Endothelial cell of umbilical vein (primary cell): ENCODE data around the gene WDR41. TPM values are rescaled to one million over a fixed set of nuclear protein-coding genes. Genes with fewer than 3 reads are reported as not detected.

Experiments used
- BruUV-seq: library from RNA; stranded (reverse); fragments of 400-500 nt; replicated peaks from 2 replicates; lab custom pipeline; 2021; lab: Mats Ljungman, UMichigan
- CTCF ChIA-PET: fragments of 300-600, 350-600 bp; sonication (Branson Sonifier 250); formaldehyde crosslinking; loops from one replicate; lab custom pipeline; 2021; ENCODE audit warnings: antibody characterized with exemption, inconsistent platforms; lab: Charles Lee
- POLR2A ChIA-PET: fragments of 300-600, 350-600 bp; sonication (Branson Sonifier 250); formaldehyde crosslinking; loops from one replicate; lab custom pipeline; 2021; ENCODE audit warnings: antibody characterized with exemption, inconsistent platforms; lab: Charles Lee
- DNase-seq: peaks from one replicate; pipeline ENCODE4 v3.0.0-alpha.2; 2011; ENCODE audit warnings: low read depth, low spot score
- FAIRE-seq: peaks from 2 replicates; lab custom pipeline; 2011; peaks lifted over from hg19 to GRCh38; lab: Jason Lieb, UNC
- H2AFZ ChIP-seq: 2 replicates; pipeline ENCODE4 v1.6.0; 2012; ENCODE audit warnings: low read depth, low read length, control low read depth, inconsistent platforms
- H3K27ac ChIP-seq: 2 replicates; pipeline ENCODE4 v1.5.1; 2011; ENCODE audit warnings: low read depth, mild to moderate bottlenecking, control low read depth, low read length, moderate library complexity; ENCODE audit not compliant: insufficient read depth
- H3K27me3 ChIP-seq, 2 experiments: 2 replicates each; pipeline versions ENCODE4 v1.6.0 to v1.6.1; 2011; ENCODE audit warnings: low read length in 2 of 2, mixed read lengths in 1 of 2; ENCODE audit not compliant: control insufficient read depth in 2 of 2, insufficient read depth in 2 of 2
- H3K36me3 ChIP-seq, 2 experiments: 2 replicates in 1 of 2; 3 replicates in 1 of 2; pipeline ENCODE4 v1.5.1; 2011; ENCODE audit warnings: low read length in 2 of 2, mild to moderate bottlenecking in 1 of 2, moderate library complexity in 1 of 2; ENCODE audit not compliant: control insufficient read depth in 2 of 2, insufficient read depth in 2 of 2; ENCODE audit errors: extremely low read depth in 1 of 2
- H3K4me1 ChIP-seq: 3 replicates; pipeline ENCODE4 v1.5.1; 2011; ENCODE audit warnings: mild to moderate bottlenecking, low read length; ENCODE audit not compliant: control insufficient read depth, insufficient read depth; ENCODE audit errors: extremely low read depth
- H3K4me2 ChIP-seq: 2 replicates; pipeline ENCODE4 v1.6.1; 2011; ENCODE audit warnings: low read length, control low read depth, mixed read lengths; ENCODE audit not compliant: insufficient read depth
- H3K4me3 ChIP-seq, 3 experiments: fragments of 200-600 bp in 1 of 3; sonication (generic), shearing (Covaris generic) in 1 of 3; replicated peaks in 1 of 3; 2 replicates each; pipeline ENCODE4 v1.5.1; 2011 to 2016; ENCODE audit warnings: control low read depth in 3 of 3, low read length in 3 of 3, mild to moderate bottlenecking in 2 of 3, inconsistent platforms in 1 of 3, low read depth in 1 of 3, moderate library complexity in 1 of 3; ENCODE audit not compliant: insufficient read depth in 1 of 3
- H3K79me2 ChIP-seq: 2 replicates; pipeline ENCODE4 v1.6.0; 2012; ENCODE audit warnings: low read length, inconsistent platforms; ENCODE audit not compliant: control insufficient read depth, insufficient read depth
- H3K9ac ChIP-seq: replicated peaks from 2 replicates; pipeline ENCODE3; 2011; ENCODE audit warnings: low read length, control low read depth; ENCODE audit not compliant: insufficient read depth; ENCODE audit errors: extremely low read depth
- H3K9me1 ChIP-seq: replicated peaks from 3 replicates; pipeline ENCODE4 v1.6.0; 2011; ENCODE audit warnings: mild to moderate bottlenecking, low read length; ENCODE audit not compliant: control insufficient read depth, insufficient read depth; ENCODE audit errors: extremely low read depth
- H3K9me3 ChIP-seq: replicated peaks from 2 replicates; pipeline ENCODE4 v1.5.1; 2012; ENCODE audit warnings: low read length, inconsistent platforms; ENCODE audit not compliant: control insufficient read depth, insufficient read depth
- H4K20me1 ChIP-seq: replicated peaks from 2 replicates; pipeline ENCODE3; 2011; ENCODE audit warnings: mild to moderate bottlenecking, low read length; ENCODE audit not compliant: control insufficient read depth, insufficient read depth; ENCODE audit errors: extremely low read depth
- EZH2 ChIP-seq: IDR thresholded peaks from 2 replicates; pipeline ENCODE4 v1.6.1; 2012; ENCODE audit warnings: borderline replicate concordance, low read depth, mild to moderate bottlenecking, moderate library complexity, low read length, inconsistent platforms; ENCODE audit not compliant: severe bottlenecking
- FOS ChIP-seq: IDR thresholded peaks from 2 replicates; pipeline ENCODE4 v1.6.1; 2011; ENCODE audit warnings: mild to moderate bottlenecking, low read length, moderate library complexity, borderline replicate concordance; ENCODE audit not compliant: insufficient read depth
- GATA2 ChIP-seq: IDR thresholded peaks from 2 replicates; pipeline ENCODE4 v1.7.0; 2011; ENCODE audit warnings: low read depth, mild to moderate bottlenecking, moderate library complexity, mixed read lengths, low read length; ENCODE audit not compliant: insufficient read length, insufficient read depth
- JUN ChIP-seq: IDR thresholded peaks from 2 replicates; pipeline ENCODE4 v1.6.1; 2011; ENCODE audit warnings: borderline replicate concordance, low read depth; ENCODE audit not compliant: insufficient read length, insufficient read depth
- MYC ChIP-seq: IDR thresholded peaks from one replicate; pipeline ENCODE4 v1.6.1; 2011; ENCODE audit warnings: mild to moderate bottlenecking, low read depth, low read length
- POLR2A ChIP-seq: IDR thresholded peaks from 2 replicates; pipeline ENCODE4 v1.6.1; 2012; ENCODE audit warnings: low read depth, mild to moderate bottlenecking, control low read depth, low read length
- POLR2AphosphoS5 ChIP-seq: IDR thresholded peaks from 2 replicates; pipeline ENCODE4 v1.6.1; 2012; ENCODE audit warnings: low read depth, mild to moderate bottlenecking, control low read depth, low read length, moderate library complexity; ENCODE audit not compliant: insufficient read depth
- dilution Hi-C: fragments of 300-500 bp; cut with MboI; formaldehyde crosslinking; loops from one replicate; pipeline ENCODE4 v1.15.0; 2019; ENCODE audit warnings: low sequenced_read_pairs; ENCODE audit not compliant: extremely low pct_ligation_motif_present
- intact Hi-C: fragments of 100-400 bp; cut with micrococcal nuclease; formaldehyde crosslinking; loops from one replicate; pipeline ENCODE4 v1.10.0; 2022
- polyA plus RNA-seq, 4 experiments: library from polyadenylated mRNA; depleted of rRNA in 3 of 4; stranded (reverse) in 3 of 4; unstranded in 1 of 4; fragments of >200 nt; gene quantifications; 2 replicates each; pipeline versions ENCODE4 v1.2.1 to v1.2.3, GENCODE V29; 2011 to 2012; ENCODE audit warnings: missing spikeins in 1 of 4
- total RNA-seq: library from RNA; stranded (reverse); gene quantifications from 2 replicates; pipeline ENCODE4 v1.2.3, GENCODE V29; 2021
- TF ChIP-seq, protein P1 (sequence below), 2 donors: IDR thresholded peaks; 1 replicate in 1 of 2; 2 replicates in 1 of 2; pipeline ENCODE4 v1.5.1; 2011; ENCODE audit warnings: low read length in 2 of 2, mild to moderate bottlenecking in 2 of 2, moderate library complexity in 2 of 2, control low read depth in 1 of 2, inconsistent platforms in 1 of 2, low read depth in 1 of 2; ENCODE audit not compliant: insufficient read depth in 1 of 2; ENCODE audit errors: extremely low read depth in 1 of 2
- TF ChIP-seq, protein P2 (sequence below): IDR thresholded peaks from 2 replicates; pipeline ENCODE4 v1.6.1; 2011; ENCODE audit not compliant: insufficient read depth, insufficient read length

WDR41 gene
- total and polyA plus RNA-seq, 2 donors (not counting 3 experiments of a cell fraction or from before 2014, with no cell fraction given): 10.2 to 33.6 TPM

DNA sequence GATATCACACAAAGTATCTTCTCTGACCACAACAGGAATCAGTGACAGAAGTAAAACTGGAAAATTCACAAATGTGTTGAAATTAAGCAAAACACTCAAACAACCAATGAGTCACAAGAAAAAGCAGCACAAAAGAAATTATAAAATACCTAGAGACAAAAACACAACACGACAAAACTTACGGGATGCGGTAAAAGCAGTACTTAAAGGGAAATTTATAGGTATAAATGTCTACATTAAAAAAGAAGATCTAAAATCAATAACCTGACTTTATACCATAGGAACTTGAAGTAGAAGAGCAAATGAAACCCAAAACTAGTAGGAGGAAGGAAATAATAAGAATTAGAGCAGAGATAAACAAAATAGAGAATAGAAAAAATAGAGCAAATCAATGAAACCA is 2.8 kb upstream of the WDR41 start:
- H3K27me3 ChIP-seq: peaks cover 18 to 32% of the 10 kb centered on the region in 2 experiments
- dilution Hi-C loops (no loop called here), intact Hi-C loops (loop anchor here (5.0 kb wide), 3 partner anchors 282 to 778 kb away; partner anchors contain the start of genes F2R and TBCA)
- FAIRE-seq (no peak), DNase-seq (no peak)
- ChIA-PET POLR2A (no interaction called here), CTCF (no interaction called here)
- H3K36me3 ChIP-seq: no peaks in the 10 kb centered on the region
- H3K27ac ChIP-seq: no peak overlapping the region
- no peaks in the 10 kb centered on the region for H3K9me1 ChIP-seq
- no peak overlapping the region for H3K4me2 ChIP-seq
- no peaks in the 10 kb centered on the region for H3K9me3 ChIP-seq
- no peak overlapping the region for H2AFZ ChIP-seq
- no peak overlapping the region for H3K4me3 ChIP-seq
- no peak overlapping the region for H3K9ac ChIP-seq
- H3K4me1 ChIP-seq: peaks cover 9% of the 10 kb centered on the region
- peaks cover 10% of the 10 kb centered on the region for H3K79me2 ChIP-seq
- no TSS peak for BruUV-seq
- TF ChIP-seq MYC (no peak), FOS (no peak), JUN (no peak), POLR2A (no peak), GATA2 (no peak), POLR2AphosphoS5 (no peak), EZH2 (no peak)
- TF ChIP-seq, protein P1, sequence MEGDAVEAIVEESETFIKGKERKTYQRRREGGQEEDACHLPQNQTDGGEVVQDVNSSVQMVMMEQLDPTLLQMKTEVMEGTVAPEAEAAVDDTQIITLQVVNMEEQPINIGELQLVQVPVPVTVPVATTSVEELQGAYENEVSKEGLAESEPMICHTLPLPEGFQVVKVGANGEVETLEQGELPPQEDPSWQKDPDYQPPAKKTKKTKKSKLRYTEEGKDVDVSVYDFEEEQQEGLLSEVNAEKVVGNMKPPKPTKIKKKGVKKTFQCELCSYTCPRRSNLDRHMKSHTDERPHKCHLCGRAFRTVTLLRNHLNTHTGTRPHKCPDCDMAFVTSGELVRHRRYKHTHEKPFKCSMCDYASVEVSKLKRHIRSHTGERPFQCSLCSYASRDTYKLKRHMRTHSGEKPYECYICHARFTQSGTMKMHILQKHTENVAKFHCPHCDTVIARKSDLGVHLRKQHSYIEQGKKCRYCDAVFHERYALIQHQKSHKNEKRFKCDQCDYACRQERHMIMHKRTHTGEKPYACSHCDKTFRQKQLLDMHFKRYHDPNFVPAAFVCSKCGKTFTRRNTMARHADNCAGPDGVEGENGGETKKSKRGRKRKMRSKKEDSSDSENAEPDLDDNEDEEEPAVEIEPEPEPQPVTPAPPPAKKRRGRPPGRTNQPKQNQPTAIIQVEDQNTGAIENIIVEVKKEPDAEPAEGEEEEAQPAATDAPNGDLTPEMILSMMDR (IDR thresholded peaks at IDR 0.05; ENCODE audit: extremely low read depth in 1 of 2, insufficient read depth in 1 of 2, low read depth in 1 of 2, low read length in 2 of 2): no peak
- TF ChIP-seq, protein P2, sequence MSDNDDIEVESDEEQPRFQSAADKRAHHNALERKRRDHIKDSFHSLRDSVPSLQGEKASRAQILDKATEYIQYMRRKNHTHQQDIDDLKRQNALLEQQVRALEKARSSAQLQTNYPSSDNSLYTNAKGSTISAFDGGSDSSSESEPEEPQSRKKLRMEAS: no peak
- H4K20me1 ChIP-seq: no peaks in the 10 kb centered on the region
